Measurements from ENCODE around the gene WSB2.
"Not testable (repeated sequence)": the region's sequence is repeated elsewhere in the genome, so short reads cannot be mapped to it uniquely, and the experiment has no call there.

GRCh38 chr12:118022097-118022727 is 38.8 kb downstream of the WSB2 start:
- not testable (repeated sequence) for TF ChIP-seq CTCF (conservative IDR thresholded peaks at IDR 0.05 in 1 of 2, IDR thresholded peaks at IDR 0.05 in 1 of 2; ENCODE audit: extremely low read depth in 1 of 2, insufficient read depth in 1 of 2, low read depth in 1 of 2, low read length in 2 of 2); EZH2 (IDR thresholded peaks at IDR 0.05; ENCODE audit: borderline replicate concordance, low read length)

All from mammary epithelial cell (primary cell).